ENCODE results near the gene PPP1R1B.

The PPP1R1B gene

DNA sequence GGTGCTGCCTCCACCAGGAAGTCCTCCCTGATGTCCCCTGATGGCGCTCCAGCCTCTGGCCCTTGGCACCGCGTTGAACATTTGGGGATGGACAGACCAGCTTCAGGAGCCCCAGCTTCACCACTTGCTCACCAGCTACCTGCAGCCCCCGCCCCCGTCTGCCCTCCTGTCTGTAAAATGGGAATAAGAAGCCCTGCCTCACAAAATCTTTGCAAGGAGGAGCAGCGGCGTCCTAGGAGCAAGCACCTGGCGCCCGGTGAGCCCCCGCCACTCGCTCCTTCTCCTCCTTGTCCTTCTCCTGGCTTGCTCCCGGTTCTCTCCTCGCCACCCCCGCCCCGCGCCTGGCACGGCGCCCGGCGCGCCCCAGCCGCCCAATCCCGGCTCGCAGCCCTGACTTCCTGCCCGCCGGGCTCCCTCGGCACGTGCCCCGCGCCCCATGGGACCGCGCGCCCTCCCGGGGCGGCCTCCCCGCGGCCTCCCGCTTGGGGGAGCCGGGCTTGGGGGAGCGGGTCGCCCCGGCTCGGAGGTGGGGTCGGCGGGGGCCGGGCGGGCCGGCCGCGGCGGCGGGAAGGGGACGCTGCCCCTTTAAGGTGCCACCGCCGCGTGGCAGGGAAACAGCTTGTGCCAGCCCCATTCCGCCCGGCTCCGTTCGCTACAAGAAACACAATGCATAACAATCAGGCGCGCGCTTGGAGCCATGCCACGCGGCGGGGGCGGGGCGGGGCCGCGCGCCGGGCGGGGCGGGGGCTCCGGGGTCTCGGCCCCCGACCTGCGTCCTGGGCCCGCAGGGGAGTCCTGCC lies 9.1 kb upstream of the PPP1R1B start:
- peak in 1 of 2 donors; percentile 37 for DNase-seq

DNA sequence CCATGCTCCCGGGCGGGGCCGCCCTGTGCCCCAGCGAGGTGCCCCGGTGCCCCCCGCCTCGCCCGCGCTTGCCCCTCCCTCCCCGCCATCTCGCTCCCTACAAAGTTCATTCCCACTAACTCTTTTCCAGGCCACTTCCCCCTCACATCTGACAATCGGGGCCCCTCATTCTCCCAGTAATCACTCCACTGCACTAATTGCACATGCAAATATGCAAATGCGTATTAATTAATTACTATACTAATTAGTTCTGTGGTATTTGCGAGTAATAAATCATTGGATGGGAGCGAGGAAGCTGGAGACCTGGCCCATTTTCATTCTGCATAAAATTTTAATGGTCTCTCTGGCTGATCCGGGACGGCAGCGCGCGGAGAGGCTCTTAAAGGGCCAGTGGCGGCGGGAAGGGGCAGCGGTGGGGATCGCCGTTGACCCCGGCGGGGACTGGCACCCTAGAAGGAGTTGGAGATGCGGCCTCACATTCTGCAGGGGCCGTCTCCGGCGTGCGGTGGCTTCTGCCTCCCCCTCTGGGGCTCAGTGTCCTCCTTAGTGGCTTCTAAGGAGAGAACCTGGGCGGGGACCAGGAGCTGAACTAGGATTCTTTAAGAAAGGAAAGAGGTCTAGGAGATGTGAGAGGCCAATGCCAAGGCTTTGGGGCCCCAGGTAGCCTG lies 8.4 kb upstream of the PPP1R1B start:
- no peak for DNase-seq

DNA sequence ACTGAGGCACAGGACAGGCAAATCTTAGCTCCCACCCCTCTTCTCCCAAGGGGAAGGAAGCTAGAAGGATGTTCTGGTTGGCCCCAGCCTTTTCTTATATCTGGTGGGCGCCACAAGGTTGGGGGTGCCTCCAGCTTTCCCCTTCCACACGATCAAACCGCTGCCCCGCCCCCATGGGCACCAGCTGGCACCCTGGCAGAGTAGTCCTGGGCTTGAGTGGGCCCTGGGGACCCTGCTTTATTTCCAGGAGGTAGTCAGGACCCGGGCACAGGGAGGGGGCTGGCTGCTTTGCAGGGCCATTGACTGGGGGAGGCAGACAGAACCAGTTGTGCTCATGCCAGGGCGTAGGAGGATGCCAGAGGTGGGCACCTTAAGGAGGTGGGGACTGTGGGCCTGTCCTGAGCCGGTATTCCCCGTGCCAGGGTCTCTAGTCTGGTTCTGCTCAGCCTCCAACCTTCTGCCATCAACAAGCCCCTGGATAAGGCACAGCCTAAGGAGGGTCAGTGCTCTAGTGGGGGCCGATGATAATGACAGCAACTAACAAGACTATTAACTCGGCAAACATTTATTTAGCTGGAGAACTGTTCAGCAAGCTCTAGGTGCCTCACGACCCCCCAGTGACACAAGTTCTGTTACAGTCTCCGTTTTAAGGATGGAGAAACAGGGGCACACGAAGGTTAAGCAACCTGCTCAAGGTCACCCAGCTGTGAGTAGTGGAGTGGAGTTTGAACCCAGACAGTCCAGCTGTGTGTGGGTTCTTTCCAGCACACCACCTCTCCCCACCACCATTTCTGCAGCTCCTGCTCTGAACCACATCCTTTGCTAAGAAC lies 7.6 kb upstream of the PPP1R1B start:
- DNase-seq = no peak

DNA sequence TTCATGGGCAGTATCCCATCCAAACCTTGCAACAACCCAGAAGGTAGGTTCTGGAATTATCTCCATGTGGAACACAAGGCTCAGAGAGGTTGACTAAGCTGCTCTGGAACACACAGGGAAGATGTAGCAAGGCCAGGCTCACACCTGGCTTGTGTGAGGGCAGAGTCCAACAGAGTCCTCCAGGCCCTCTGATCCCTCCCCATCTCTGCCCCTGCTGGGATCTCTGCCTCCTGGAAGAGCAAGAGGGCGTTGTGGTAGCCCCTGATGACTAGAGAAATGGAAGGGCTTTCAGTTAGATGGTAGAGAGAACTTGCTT lies 7.0 kb upstream of the PPP1R1B start:
- DNase-seq = no peak

DNA sequence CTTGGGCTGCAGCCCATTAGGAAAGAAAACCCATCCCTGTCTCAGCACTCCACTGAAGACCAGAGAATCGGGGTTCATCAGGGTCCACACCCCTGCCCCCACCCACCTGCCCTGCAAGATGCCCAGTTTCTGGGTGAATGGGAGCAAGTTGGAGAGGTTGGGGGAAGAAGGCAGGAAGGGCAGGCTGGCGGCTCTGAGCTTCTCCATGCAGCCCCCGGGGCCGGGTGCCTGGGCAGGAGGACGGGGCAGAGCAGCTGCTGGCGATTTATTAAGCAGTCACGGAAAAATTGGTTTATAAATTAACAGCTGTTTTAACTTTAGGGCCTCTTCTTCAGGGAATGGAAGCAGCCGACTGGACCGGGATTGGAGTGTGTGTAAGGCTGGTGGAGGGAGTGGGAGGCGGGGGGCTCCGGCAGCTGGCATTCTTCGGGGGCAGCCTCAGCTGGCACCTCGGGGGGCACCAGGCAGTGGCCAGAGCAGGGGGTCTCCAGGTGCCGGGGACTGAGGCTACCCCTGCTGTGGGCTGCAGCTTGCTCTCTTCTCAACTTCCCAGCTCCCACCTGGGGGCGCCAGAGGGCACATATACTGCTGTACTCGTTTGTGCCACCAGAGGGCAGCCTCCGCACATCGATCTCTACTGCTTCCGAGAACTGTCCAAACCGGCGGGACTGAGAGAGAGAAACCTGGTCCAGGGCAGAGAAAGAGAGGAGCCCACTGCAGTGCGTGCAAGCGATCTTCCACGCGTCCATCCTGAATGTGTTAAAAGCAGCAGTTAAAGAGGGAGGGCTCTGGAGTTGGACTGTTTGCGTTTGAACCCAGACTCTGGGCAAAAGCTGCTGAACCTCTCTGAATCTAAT lies 5.0 kb upstream of the PPP1R1B start:
- peak; percentile 59 to 98 for DNase-seq

DNA sequence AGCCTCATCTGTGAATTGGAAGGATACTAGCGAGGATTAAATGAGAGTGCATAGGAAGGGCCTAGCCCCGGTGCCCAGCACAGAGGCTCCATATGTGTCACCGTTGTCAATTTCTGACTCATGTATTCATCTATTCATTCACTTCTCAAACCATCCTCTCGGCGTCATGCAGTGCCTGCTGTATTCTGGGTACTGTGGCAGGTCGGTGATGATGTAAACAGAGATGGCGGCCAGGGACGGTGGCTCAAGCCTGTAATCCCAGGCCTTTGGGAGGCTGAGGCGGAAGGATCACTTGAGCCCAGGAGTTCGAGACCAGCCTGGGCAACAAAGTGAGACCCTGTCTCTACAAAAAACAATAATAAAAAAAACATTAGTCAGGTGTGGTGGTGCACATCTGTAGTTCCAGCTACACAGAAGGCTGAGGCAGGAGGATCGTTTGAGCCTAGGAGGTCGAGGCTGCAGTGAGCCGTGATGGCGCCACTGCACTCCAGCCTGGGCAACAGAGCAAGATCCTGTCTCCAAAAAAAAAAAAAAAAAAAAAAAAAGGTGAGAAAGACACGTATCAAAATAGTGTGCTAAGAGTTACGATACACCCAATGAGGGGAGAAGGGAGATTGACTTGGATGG lies 4.3 kb upstream of the PPP1R1B start:
- DNase-seq = no peak

DNA sequence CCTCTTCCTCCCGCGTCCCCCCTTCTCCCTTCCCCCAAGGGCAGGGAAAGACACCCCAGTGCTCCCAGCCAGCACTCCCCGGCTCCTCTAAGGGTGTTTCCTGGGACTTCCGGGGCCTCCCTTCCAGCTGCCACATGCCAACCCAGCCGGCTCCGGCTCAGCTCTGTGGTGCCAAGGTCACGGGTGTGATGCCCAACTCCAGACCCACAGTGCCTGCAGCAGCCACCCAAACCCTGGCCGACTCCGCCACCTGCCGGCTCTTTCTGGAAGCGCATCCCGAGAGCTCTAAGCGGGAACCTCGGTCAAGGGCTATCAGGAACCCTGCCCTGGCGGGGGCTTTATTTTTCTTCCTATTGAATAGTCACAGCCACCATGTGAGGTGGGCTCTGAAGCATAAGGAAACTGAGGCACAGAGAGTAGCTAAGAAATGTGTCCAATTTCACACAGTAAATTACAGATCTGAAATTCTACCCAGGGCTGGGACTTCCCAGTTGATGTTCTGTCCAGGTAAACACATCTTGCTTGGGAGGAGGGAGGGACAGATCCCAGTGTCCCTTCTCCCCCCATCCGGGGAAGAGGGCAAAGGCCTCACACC lies 3.3 kb upstream of the PPP1R1B start:
- DNase-seq = peak; percentile 53 to 97

DNA sequence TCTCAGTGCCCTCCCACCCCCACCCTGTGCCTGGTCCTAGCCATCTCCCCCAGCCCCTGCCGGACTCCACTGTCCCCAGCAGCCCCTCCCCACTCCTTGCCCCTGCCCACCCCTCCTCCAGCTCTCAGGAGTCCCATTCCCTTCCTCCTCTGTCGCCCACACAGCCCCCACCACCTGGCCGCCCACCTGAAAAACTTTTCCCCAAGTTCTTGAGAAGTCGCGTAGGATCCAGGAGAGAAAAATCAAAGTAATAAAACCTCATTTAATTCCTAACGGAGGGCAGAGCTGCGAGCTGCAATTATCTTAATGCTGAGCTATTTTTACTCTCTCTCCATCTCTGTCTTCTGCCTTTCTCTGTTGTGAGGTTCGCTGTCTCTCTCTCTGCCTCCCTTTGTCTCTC lies 2.4 kb upstream of the PPP1R1B start:
- DNase-seq = no peak

DNA sequence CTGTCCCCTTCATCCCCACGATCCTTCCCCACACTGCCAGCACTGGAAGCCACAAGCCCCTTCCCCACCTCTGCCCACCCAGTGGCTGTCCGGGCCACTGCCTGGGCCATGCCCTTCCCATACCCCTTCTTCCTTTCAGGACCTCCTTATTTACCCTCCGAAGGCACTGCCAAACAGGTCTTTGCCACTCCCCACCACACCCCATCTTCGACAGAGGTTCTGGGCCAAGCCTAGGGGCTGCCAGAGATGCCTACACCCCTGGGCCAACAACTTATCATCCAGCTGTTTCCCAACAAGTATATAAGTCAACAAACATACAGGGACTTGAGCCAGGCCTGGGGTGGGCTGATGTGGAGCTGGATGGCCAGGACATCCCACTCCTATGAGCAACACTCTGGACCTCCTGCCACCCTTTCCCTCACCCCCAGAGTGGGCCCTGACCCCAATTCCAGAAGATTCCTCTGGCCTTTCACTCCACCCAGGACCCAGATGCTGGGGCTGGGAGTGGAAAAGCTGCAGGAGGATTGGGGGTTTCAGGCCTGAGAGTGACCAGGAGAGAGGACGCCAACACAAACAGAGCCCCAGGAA lies 1.5 kb upstream of the PPP1R1B start:
- no peak for DNase-seq

DNA sequence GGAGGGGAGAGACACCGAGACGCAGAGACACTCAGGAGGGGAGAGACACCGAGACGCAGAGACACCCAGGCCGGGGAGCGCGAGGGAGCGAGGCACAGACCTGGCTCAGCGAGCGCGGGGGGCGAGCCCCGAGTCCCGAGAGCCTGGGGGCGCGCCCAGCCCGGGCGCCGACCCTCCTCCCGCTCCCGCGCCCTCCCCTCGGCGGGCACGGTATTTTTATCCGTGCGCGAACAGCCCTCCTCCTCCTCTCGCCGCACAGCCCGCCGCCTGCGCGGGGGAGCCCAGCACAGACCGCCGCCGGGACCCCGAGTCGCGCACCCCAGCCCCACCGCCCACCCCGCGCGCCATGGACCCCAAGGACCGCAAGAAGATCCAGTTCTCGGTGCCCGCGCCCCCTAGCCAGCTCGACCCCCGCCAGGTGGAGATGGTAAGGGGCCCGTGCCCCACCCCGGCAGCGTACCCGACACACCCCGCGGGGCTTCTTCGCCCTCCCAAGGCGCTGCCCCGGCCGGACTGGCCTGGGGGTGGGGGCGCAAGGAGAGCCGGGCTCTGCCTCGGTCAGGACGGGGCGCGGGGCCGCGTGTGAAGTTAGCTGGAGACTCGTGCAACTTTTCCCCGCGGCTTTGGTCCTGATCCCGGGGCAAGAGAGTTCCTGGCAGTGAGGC lies 427 bp downstream of the PPP1R1B start:
- no peak for DNase-seq

DNA sequence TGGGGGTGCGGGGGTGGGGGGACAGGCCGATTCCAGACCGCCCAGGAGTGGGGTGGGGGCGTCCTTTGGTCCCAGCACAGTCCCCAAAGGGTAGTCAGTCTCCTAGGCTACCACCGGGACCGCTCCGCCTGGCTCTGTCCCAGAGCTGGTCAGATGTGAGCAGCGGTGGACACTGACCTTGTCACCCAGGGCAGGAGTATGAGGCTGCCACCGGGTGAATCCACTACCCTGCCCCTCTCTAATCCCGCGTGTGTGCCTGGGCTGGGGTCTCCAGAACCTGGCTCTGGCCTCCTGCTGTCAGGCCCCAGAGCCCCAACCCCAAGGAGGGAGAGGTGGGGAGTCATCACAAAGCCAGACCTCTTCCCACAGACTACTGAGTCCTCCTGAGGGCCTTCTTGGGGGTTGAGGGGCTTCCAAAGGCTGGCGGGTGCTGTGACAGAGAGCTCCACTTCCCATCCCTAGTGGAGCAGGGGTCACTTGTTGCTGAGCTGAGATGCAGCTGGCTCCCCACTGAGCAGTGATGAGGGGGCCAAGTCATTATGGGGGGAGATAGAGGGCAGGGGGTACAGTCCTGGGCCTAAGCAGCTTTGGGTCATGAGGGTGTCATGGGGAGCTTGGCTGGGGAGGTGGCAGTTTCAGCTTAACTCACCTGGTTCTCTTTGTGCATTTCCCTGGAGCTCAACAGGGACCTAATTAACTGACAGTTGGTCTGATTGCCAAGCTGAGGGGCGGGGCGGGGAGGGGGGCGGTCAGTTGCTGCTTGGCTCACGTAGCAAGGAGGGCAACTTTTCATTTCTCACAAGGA lies 1.2 kb downstream of the PPP1R1B start:
- DNase-seq = no peak

DNA sequence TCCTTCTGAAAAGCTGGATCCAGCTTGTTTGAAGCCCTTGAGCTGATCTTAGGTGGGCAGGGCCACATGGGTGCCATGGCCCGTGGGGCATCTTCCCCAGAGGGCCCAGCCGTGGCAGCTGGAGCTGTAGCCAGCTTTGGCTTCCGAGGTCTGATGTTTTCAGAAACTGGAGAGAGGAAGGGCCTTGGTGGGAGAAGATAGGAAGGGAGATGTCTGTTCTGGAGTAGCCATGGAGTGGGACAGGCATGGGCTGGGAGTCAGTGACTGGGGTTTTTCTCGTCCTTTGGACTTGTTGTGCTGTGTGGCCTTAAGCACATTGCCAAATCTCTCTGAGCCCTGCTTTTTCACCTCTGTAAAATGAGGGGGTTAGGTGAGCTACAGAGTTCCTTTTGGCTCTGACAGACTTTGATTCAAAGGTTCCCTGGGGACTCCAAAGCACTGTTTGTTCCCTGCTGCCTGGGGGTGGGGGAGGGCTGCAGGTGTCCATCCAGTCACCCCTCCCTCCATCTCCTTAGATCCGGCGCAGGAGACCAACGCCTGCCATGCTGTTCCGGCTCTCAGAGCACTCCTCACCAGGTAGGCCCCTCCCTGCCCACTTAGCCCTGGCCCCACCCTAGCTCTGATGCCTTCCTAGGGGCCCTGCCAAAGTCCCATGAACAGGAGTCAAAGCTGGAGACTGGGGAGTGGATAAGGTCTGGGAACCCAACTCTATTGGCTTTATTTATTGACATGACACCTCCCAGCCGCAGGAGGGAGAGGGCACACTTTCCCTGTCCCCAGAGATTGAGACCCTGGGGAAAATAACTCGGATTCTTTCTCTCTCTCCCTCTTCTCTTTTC lies 2.1 kb downstream of the PPP1R1B start:
- no peak for DNase-seq

DNA sequence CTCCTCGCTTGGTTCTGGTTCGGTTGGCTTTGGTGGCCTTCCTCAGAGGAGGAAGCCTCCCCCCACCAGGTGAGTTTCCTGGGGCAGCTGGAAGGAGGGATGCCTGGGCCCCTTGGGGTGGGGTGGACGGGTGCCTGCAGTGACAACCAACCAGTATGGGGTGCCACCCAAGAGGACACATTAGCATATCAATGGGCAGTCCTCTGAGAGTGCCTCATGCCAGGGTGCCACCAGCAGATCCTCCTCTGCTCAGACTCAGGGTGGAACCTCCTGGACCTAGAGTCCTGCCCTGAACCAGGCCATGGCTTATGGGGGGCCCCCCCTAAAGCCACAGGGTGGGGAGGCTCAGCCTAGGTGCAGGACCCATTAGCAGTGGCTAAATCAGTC lies 2.7 kb downstream of the PPP1R1B start:
- no peak for DNase-seq

DNA sequence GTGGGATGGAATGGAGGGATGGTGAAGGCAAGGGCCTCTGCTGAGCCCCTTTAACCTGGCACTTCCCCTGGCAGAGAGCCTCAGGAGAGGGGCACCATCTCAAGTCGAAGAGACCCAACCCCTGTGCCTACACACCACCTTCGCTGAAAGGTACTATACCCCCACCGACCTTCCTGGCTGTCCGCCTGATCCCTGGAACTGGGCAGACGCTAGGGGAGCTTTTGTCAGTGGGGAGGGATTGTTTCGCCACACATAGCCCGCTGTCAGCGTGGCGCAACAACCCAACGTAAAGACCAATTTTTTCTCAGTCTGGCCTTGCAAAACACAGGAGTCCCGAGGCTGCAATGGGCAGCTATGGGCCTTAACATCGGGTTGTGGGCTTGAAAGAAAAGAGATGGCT lies 3.1 kb downstream of the PPP1R1B start:
- DNase-seq = peak; percentile 76 to 77

DNA sequence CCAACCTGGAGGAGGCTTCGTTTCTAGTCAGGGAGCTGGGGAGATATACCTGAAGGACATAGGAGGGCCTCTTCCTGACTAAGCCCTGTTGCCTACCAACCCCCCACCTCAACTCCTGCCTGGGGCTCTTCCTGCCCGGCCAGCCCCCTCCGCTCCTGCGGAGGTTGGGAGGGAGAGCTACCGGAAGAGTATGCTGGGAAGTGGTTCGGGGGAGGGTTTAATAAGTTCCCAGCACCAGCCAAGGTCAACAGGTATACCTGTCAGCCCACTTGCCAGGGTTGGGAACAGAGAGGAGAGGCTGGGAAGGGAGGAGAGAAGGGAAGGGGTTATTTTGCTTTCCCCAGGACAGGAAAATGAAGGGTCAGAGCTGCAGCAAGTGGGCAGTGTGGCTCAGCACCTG lies 4.7 kb downstream of the PPP1R1B start:
- DNase-seq = no peak

DNA sequence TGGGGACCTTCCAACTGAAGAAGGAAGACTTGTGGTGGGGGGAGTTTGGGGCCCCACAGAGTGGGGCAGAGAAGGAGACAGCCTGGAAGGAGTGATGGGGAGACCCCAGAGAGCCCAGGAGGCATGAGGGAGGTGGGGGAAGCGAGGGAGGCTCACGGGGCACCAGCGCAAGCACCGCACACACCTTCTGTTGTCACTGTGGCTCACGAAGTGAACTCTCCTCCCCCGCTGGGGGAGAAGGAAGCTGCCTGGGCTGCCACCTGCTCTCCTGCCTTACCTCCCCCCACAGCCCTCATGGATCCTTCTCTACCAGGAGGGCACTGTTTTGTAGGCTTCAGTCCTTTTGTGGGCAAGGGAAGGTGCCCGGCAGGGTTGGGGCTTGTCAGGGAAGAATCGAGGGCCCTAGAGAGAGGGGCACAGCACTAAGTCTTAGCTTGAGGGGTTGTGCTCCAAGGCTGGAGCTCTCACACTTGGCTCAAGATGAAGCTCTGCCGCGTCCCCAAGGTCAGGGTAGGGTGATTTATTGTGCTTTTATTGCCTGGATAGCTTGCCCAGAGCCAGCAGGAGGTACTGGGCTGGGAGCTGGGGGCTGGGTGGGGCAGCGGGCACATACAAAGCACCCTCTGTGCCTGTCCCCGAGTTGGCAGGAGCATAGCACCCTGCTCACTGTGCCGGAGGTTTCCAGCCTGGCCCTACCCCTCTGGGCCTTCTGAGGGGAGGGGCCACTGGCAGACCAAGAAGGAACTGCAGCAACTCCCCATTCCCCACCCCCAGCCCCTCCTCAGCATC lies 5.6 kb downstream of the PPP1R1B start:
- DNase-seq = no peak

DNA sequence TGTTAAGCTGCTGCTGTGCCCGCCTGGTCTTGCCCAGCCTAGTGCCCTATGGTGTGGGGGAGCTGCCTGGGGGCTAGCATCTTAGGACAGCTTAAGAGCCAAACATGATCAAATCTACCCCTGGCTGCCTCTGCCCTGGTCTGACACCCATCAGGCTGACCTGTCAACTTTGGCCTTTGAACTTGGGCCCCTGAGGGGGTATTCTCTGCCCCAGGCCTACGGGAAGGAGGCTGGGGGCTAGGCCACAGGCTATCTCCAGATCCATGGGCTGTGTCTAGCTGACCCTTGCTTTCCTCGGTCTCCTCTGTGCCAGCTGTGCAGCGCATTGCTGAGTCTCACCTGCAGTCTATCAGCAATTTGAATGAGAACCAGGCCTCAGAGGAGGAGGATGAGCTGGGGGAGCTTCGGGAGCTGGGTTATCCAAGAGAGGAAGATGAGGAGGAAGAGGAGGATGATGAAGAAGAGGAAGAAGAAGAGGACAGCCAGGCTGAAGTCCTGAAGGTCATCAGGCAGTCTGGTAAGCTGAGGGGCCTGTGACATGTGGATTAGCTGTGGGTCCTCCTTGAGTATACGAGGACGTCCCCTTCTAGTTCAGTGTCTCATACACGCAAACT lies 6.9 kb downstream of the PPP1R1B start:
- no peak for DNase-seq

DNA sequence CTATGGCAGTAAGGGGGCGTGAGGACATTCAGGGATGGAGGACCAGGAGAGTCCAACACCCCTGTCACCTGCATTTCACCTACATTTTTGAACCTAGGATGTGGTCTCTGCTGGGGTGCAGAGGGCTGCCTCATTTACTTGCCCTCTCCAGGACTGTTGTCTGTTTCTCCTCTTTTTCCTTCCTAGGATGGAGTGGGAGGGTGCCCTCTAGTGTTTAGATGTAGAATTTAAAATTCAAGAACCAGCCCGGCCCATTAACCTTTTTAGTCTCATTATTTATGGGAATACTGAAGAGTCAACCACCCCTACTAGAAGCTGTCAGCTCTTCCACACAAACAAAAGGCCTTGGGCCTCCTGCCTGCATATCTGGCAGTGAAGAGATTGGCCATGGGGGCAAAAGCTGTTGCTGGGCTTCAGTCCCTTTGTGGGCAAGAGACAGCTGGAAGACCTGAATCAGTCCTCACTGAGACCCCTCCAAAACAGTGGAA lies 7.7 kb downstream of the PPP1R1B start:
- DNase-seq = peak; percentile 19 to 78
